GM18499 (cell line): ENCODE measurements around the gene TRIM43.
"Not testable (repeated sequence)": the region's sequence is repeated elsewhere in the genome, so short reads cannot be mapped to it uniquely, and the experiment has no call there.

Experiments
- ATAC-seq: cut with Tn5 transposase; IDR thresholded peaks from one replicate; pipeline ENCODE4 v1.9.1; 2021; ENCODE audit warnings: moderate number of reproducible peaks; ENCODE audit not compliant: insufficient read depth, unreplicated experiment

Gene TRIM43

DNA sequence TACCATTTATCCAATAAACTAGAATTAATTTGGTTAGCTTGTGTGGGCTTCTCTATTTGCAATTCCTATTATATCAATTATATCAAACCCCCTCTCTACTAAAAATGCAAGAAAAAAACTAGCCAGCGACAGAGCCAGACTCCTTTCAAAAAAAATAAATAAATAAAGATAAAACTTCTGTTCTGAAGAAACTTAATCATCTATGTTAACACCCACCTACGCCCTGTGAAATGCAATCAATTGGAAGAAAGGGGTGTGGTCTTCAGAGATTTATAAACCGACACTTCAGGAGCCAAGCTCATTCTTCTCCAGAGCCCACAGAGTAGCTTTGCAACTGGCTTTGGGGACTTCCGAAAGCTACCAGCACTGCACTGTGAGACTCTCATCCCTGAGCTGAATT lies at the start of gene TRIM43:
Gene TRIM43 (plus strand): TSS at position 301 of the 400 bp plus-strand sequence. CDS start 2,023 bp downstream, outside the sequence.
- not testable (repeated sequence) for ATAC-seq

DNA sequence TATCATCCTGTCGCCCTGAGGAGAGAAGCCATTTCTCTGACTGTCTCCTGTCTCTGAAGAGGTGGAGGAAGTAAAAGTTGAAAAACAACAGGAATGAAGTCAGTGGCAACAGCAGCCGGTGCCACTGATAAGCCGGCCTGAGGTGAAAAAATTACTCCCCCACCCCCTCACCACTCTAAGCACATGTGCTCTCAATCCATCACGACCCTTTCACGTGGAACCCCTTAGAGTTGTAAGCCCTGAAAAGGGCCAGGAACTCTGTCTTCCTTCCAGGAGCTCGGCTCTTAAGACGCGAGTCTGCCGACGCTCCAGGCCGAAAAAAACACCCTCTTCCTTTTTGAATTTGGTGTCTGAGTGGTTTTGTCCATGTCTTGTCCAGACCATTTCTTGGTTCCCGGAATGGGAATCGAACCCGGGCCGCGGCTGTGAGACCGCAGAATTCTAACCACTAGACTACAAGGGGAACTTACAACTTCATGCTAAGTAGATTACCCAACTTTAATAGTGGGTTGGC lies 40.7 kb upstream of the TRIM43 start:
- ATAC-seq: no peak

DNA sequence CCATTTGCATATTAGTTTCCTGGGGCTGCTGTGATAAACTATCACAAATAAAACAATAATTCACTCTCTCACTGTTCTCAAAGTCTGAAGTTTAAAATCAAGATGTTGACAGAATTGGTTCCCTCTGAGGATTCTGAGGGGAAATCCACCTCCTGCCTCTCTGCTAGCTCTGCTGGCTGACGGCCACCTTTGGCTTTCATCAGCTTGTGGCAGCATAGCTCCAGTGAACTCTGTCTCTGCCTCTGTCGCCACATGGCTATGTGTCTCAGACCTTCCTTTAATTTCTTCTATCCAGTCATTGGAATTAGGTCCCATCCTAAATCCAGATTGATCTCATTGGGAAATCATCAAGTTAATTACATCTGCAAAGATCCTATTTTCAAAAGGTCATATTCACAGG lies 38.9 kb upstream of the TRIM43 start:
- ATAC-seq: no peak

GRCh38 chr2:95569170-95569569 lies 22.6 kb upstream of the TRIM43 start:
- ATAC-seq: no peak

DNA sequence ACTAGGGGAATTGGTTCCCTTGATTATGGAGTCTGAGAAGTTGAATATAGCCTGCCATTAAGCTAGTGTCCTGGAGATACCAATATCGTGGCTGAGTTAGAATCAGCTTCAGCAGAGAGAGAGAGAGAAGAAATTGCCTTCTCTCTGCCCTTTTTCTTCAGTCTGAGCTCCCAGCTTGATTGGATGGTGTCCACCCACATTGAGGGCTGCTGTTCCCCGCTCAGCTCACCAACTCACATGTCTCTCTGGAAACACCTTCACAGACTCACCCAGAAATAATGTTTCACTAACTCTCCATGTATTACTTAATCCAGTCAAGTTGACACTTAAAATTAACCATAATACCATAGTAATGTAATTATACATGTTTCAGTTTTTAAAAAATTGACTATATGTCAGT lies 17.9 kb upstream of the TRIM43 start:
- no peak for ATAC-seq

DNA sequence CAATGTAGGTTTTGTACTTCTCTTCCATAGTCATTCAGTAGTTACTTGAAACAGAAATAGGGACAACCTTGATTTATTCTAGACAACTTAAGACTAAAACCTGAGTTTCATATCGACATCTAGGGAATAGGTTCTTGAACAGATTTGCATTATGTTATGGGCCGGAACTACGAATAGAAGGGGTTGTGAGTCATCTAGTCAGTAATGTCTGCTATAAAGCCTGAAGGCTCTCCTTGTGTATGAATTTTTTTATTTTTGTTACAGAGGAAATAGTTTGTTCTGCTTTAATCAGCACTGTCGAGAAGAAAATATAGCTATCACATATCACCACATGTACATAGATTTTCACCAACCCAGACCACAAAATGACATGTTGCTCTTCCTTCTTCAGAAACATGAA lies 17.3 kb upstream of the TRIM43 start:
- no peak for ATAC-seq

DNA sequence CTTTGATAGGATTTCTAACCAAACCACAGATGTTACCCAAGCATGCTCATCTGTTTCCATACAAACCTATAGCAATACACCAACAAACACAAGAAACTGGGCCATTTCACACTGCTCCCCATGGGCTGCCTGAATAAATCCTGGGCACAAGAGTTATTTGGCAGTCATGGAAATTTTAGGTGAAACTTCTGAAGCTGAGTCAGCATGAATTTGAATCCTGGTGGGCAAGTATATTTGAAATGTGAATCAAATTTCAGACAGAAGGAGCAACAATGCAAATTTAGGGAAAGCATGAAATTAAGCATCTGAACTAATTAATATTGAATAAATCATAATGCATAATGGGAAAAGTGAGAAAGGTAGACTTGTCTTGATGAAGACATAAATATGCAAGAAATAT lies 15.9 kb upstream of the TRIM43 start:
- ATAC-seq: no peak

DNA sequence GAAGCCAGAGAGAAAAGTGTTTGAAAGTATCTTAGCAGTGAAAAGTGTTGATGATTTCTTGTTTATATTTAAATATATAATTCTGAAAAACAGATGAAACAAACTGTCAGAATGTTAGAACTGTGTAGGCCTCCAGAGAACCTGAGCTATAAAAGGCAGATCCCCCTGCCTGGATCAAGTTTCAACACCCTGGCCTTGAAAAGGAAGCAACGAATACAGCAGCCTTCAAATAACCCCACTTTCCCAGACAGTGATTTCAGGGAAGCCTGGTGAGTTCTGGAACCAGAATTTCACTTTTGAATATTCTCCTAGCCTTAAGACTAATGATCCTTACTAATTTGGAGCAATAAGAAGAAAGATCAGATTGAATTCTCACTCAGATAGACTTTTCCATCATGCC lies 13.3 kb upstream of the TRIM43 start:
- ATAC-seq: no peak

GRCh38 chr2:95583545-95583944 lies 8.3 kb upstream of the TRIM43 start:
- ATAC-seq: not testable (repeated sequence)

DNA sequence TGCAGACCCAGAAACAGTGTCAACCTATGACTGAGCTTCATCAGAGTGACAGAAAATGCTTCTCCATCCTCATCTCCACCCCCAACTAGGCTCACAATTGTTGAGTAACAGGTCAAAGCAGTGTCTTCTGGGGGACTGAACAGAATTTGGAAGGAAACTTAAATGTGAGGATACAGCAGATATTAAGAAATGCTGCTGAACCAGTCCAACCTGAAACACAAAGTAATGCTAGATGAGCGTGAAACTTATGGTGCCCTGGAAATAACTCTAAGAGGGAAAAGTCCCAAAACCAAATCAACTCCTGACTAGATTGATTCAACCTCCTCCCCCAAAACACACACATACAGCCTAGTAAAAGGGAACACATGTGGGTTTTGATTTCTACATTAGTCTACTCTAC lies 7.5 kb upstream of the TRIM43 start:
- not testable (repeated sequence) for ATAC-seq

- ATAC-seq: not testable (repeated sequence)
These were observed 1.8 kb upstream of the TRIM43 start for GRCh38 chr2:95589777-95590536.

- not testable (repeated sequence) for ATAC-seq
These were observed 1.2 kb downstream of the TRIM43 start for GRCh38 chr2:95592973-95593372.

DNA sequence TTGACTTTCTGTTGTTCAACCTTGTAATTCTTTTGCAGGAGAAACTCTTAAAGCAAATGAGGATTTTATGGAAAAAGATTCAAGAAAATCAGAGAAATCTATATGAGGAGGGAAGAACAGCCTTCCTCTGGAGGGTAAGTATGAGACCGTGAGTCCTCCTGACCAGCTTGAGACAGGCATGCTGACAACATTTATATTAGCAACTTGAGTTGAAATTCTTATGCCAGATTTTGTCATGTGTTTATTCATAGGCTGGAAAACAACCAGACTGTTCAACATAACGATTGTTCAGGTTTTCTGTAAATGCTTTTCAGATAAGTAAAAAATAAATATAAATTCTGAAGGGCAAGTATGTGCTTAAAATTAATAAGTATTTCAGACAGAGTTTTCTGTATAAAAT lies 3.2 kb downstream of the TRIM43 start:
- ATAC-seq: not testable (repeated sequence)

DNA sequence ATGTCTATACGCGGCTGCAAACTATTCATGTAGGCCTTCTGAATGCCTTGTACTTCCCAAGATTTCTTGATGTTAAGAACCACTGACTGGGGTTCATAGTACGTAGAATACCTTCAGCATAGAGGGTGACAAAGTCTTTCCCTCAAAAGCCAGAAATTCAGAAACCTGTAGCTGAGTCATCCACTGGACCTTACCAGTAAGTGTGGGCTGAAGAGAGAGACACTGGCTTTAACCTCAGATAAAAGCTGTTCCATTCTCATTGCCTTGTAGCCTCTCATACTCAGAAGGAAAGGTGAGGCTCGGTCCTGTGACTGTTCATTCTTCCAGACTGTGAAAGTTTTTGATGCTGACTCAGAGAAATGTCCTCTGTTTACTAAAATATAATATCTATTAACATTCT lies 9.5 kb downstream of the TRIM43 start:
- not testable (repeated sequence) for ATAC-seq

GRCh38 chr2:95602146-95602545 lies 10.3 kb downstream of the TRIM43 start:
- ATAC-seq: not testable (repeated sequence)

DNA sequence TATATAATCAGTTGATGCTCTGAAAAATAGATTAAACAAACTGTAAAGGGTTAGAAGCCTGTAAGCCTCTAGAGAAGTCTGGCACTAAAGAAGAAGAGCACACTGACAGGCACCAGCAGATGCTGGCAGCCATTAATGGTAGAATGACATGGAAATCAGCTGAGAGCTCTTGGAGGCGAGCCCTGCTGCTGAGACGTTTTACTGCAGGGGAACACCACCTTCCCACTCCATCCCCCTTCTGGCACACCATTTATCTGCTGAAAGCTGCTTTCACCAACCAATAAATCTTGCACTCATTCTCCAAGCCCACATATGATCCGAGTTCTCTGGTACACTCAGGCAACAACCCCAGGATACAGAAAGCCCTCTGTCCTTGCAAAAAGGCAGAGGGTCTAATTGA lies 16.6 kb downstream of the TRIM43 start:
- ATAC-seq: not testable (repeated sequence)

GRCh38 chr2:95609764-95610163 lies 18.0 kb downstream of the TRIM43 start:
- not testable (repeated sequence) for ATAC-seq

GRCh38 chr2:95613048-95613447 lies 21.2 kb downstream of the TRIM43 start:
- ATAC-seq: not testable (repeated sequence)

GRCh38 chr2:95622728-95623127 lies 30.9 kb downstream of the TRIM43 start:
- ATAC-seq: not testable (repeated sequence)

GRCh38 chr2:95630987-95631386 lies 39.2 kb downstream of the TRIM43 start:
- ATAC-seq: not testable (repeated sequence)

DNA sequence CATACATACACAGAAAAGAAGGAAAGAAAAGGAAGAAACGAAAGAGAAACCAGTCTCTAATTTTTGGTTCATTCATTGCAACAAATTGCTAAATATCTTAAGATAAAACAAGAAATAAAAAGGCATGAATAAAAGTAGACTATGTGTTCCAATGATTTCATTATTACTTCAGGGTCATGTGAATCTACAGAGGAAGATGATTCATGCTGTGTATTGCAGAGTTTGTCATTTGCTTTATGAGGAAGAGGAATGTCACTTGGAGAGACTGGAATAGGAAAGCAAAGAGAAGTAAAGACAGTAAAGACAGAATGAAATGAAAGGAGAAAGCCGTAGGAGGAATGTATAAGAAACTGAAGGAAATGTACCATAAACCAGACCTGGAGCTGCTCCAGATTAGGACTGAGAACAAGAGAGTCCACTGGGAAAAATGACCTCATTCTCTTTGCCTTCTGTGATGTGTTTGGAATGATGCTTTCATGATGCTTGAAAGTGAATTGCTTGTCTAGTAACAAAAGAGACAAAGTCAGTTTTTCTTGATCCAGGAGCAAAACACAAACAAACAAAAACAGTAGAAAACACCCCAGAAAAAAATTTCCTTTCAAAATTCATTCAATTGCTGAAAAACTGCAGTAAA lies 41.9 kb downstream of the TRIM43 start:
- ATAC-seq: not testable (repeated sequence)
